Measurements from ENCODE around the gene LRP1B.

The LRP1B gene

DNA sequence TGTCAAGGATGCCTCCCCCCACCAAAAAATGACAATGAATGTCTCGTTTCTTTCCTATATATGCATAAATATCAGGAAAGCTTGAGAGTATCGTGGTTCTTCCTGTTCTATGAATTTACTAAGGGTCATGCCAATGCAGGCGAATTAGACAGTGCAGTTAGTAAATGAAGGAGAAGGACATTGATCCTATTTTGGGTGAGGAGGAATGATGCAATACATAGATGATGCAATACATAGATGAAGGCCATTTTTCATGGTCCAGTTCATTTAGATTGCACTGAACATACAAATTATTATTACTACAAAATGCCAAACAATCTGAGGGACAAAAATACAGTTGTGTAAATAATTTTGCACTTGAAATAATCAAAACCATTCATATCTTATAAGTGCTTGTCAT lies 1265.0 kb downstream of the LRP1B start:
- Histone ChIP-seq H4K20me1 (ENCODE audit: insufficient read depth, low read length) (no peaks in the 10 kb centered on the region), H3K4me3 (ENCODE audit: low read depth in 1 of 2, low read length in 2 of 2) (no peak overlapping the region), H3K27me3 (ENCODE audit: insufficient read depth, low read length, poor library complexity) (no peaks in the 10 kb centered on the region), H3K9ac (ENCODE audit: low read depth, low read length) (no peak overlapping the region), H3K4me2 (ENCODE audit: insufficient read depth, low read length) (no peak overlapping the region), H3K4me1 (ENCODE audit: insufficient read depth, low read length) (no peaks in the 10 kb centered on the region), H3K36me3 (ENCODE audit: insufficient read depth, low read length) (no peaks in the 10 kb centered on the region), H3K27ac (ENCODE audit: low read length) (no peak overlapping the region), H2AFZ (ENCODE audit: low read depth, low read length) (no peak overlapping the region), H3K9me3 (ENCODE audit: insufficient read depth, low read length, severe bottlenecking) (peaks cover 19% of the 10 kb centered on the region), H3K79me2 (ENCODE audit: insufficient read depth, low read length) (no peaks in the 10 kb centered on the region)
- ATAC-seq (ENCODE audit: insufficient read depth, low read depth) (no peak), DNase-seq (no peak)
- TF ChIP-seq EZH2 (IDR thresholded peaks at IDR 0.05; ENCODE audit: borderline replicate concordance, low read depth, low read length, severe bottlenecking) (no peak), CTCF (IDR thresholded peaks at IDR 0.05; ENCODE audit: borderline replicate concordance, extremely low read depth, low read length, poor library complexity, severe bottlenecking) (no peak)

DNA sequence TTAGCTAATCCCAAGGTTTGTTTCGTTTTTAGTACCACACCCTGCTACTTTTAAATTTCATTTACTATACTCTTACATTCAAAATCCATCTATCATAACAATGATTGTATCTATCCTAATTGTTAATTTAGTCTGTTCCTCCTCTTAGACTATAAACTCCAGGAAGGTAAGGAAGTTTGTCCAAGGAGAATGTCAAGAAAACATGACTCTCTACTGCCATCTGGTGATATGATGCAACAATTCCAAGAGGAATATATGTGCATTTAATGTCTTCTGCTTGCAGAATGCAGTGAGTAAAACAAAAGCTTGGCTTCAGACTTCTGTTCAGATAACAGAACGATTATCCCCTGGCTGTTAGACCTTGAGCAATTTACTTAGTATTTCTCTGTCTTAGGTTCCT lies 1267.1 kb downstream of the LRP1B start:
- Histone ChIP-seq H3K4me2 (ENCODE audit: insufficient read depth, low read length) (no peak overlapping the region), H3K36me3 (ENCODE audit: insufficient read depth, low read length) (no peaks in the 10 kb centered on the region), H2AFZ (ENCODE audit: low read depth, low read length) (no peak overlapping the region), H4K20me1 (ENCODE audit: insufficient read depth, low read length) (no peaks in the 10 kb centered on the region), H3K9me3 (ENCODE audit: insufficient read depth, low read length, severe bottlenecking) (peaks cover 9% of the 10 kb centered on the region), H3K4me1 (ENCODE audit: insufficient read depth, low read length) (no peaks in the 10 kb centered on the region), H3K79me2 (ENCODE audit: insufficient read depth, low read length) (no peaks in the 10 kb centered on the region), H3K4me3 (ENCODE audit: low read depth in 1 of 2, low read length in 2 of 2) (no peak overlapping the region), H3K27ac (ENCODE audit: low read length) (no peak overlapping the region), H3K27me3 (ENCODE audit: insufficient read depth, low read length, poor library complexity) (no peaks in the 10 kb centered on the region), H3K9ac (ENCODE audit: low read depth, low read length) (no peak overlapping the region)
- ATAC-seq (ENCODE audit: insufficient read depth, low read depth) (peak; percentile 68; the same call in 2 of the 3 replicates), DNase-seq (no peak)
- peak; percentile 76 for TF ChIP-seq CTCF (IDR thresholded peaks at IDR 0.05; ENCODE audit: borderline replicate concordance, extremely low read depth, low read length, poor library complexity, severe bottlenecking)
- no peak for TF ChIP-seq EZH2 (IDR thresholded peaks at IDR 0.05; ENCODE audit: borderline replicate concordance, low read depth, low read length, severe bottlenecking)

DNA sequence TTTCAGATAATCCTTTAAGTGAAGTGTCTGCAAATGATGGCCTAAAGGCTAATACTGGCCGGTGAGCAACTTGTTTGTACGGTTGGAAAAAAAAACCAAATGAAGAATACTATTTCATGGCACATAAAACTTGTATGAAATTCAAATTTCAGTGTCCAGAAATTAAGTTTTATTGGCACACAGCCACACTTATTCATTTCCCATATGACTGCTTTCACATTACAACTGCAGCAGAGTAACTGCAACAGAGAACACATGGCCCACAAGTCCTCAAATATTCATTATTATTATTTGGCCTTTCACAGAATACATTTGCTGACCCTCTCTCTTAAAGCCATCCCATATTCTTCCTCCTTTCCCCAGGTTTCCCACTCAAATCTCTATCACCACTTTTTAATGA lies 1268.6 kb downstream of the LRP1B start:
- no peaks in the 10 kb centered on the region for H3K4me1 ChIP-seq (ENCODE audit: insufficient read depth, low read length)
- H3K27me3 ChIP-seq (ENCODE audit: insufficient read depth, low read length, poor library complexity), result no peaks in the 10 kb centered on the region
- H3K4me3 ChIP-seq (ENCODE audit: low read depth in 1 of 2, low read length in 2 of 2), result no peak overlapping the region
- no peak for DNase-seq
- H2AFZ ChIP-seq (ENCODE audit: low read depth, low read length), result 0 out of 2 replicates have a peak overlapping the region, but pooled peaks have one; percentile 37
- no peaks in the 10 kb centered on the region for H4K20me1 ChIP-seq (ENCODE audit: insufficient read depth, low read length)
- peaks cover 5% of the 10 kb centered on the region for H3K9me3 ChIP-seq (ENCODE audit: insufficient read depth, low read length, severe bottlenecking)
- no peaks in the 10 kb centered on the region for H3K79me2 ChIP-seq (ENCODE audit: insufficient read depth, low read length)
- no peak for ATAC-seq (ENCODE audit: insufficient read depth, low read depth)
- H3K36me3 ChIP-seq (ENCODE audit: insufficient read depth, low read length), result no peaks in the 10 kb centered on the region
- H3K4me2 ChIP-seq (ENCODE audit: insufficient read depth, low read length), result no peak overlapping the region
- H3K9ac ChIP-seq (ENCODE audit: low read depth, low read length), result no peak overlapping the region
- H3K27ac ChIP-seq (ENCODE audit: low read length), result no peak overlapping the region
- TF ChIP-seq EZH2 (IDR thresholded peaks at IDR 0.05; ENCODE audit: borderline replicate concordance, low read depth, low read length, severe bottlenecking) (no peak), CTCF (IDR thresholded peaks at IDR 0.05; ENCODE audit: borderline replicate concordance, extremely low read depth, low read length, poor library complexity, severe bottlenecking) (no peak)

DNA sequence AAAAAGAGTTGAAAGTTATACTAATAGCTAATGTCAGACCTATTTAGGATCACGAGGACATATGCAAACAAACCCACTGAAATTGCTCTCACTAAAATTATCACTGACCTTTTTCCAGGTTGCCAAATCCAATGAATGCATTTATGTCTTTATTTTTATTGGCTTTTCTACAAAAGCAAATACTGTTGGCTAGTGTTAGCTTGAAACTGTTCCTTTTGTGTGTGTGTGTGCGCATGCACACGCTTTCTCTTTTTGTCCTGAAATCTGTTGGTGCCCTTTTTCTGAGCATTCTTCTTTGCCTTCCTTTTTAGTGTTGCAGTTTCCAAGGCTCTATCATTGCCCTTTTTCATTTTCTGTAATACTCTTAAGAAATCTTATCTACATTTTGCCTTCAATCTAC lies 1269.2 kb downstream of the LRP1B start:
- H3K4me3 ChIP-seq (ENCODE audit: low read depth in 1 of 2, low read length in 2 of 2), result no peak overlapping the region
- H4K20me1 ChIP-seq (ENCODE audit: insufficient read depth, low read length), result no peaks in the 10 kb centered on the region
- no peak for TF ChIP-seq CTCF (IDR thresholded peaks at IDR 0.05; ENCODE audit: borderline replicate concordance, extremely low read depth, low read length, poor library complexity, severe bottlenecking)
- no peak for TF ChIP-seq EZH2 (IDR thresholded peaks at IDR 0.05; ENCODE audit: borderline replicate concordance, low read depth, low read length, severe bottlenecking)
- H3K4me1 ChIP-seq (ENCODE audit: insufficient read depth, low read length), result no peaks in the 10 kb centered on the region
- H2AFZ ChIP-seq (ENCODE audit: low read depth, low read length), result peak overlapping the region; percentile 37; the same call in 1 of the 2 replicates
- no peaks in the 10 kb centered on the region for H3K27me3 ChIP-seq (ENCODE audit: insufficient read depth, low read length, poor library complexity)
- ATAC-seq (ENCODE audit: insufficient read depth, low read depth) (no peak), DNase-seq (no peak)
- no peaks in the 10 kb centered on the region for H3K79me2 ChIP-seq (ENCODE audit: insufficient read depth, low read length)
- no peak overlapping the region for H3K27ac ChIP-seq (ENCODE audit: low read length)
- no peak overlapping the region for H3K4me2 ChIP-seq (ENCODE audit: insufficient read depth, low read length)
- H3K9ac ChIP-seq (ENCODE audit: low read depth, low read length), result no peak overlapping the region
- H3K36me3 ChIP-seq (ENCODE audit: insufficient read depth, low read length), result no peaks in the 10 kb centered on the region
- peaks cover under 1% of the 10 kb centered on the region for H3K9me3 ChIP-seq (ENCODE audit: insufficient read depth, low read length, severe bottlenecking)

All from DND-41 (cell line).